CD1c-positive myeloid dendritic cell (primary cell): ENCODE results near the gene MRPL27.

ENCODE experiments used
- DNase-seq: peaks from one replicate; pipeline ENCODE4 v3.0.0-alpha.2; 2016; ENCODE audit errors: extremely low spot score

MRPL27 gene

DNA sequence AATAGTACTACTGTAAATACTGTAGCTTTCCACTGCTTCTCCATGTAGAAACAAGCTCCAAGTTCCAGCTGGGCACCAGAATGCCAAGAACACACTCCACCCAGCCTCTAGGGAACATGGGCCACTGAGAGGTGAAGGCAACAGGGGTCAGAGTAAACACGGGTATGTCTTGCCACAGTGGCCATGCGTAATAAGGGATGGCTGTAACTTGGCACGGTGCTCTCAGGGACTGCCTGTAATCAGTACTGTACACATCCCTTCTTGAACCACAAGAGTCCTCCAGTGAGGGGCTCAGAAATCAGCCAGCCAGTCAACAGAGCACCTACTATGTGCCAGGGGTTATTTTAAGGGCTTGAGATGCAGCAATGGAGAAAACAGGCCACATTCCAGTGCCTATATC lies 13.5 kb upstream of the MRPL27 start:
- DNase-seq = no peak

DNA sequence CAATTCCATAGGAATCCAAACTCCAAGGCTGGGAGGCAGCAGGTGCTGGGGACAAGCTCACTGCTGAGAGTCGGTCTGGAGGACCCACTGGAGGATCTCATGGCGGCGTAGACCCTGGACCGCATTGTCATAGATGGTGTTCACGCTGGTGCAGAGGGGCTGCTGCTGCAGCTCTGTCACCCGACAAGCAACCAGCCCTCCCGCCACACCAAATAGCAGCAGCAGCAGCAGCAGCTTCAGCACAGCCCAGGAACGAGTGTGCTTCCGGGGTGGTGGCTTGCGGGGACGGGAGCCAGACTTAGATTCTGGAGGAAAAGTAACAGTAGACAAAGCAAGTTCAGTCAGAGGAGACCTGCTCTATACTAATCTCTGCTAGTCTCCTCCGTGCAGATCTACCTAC lies 9.9 kb upstream of the MRPL27 start:
- no peak for DNase-seq

DNA sequence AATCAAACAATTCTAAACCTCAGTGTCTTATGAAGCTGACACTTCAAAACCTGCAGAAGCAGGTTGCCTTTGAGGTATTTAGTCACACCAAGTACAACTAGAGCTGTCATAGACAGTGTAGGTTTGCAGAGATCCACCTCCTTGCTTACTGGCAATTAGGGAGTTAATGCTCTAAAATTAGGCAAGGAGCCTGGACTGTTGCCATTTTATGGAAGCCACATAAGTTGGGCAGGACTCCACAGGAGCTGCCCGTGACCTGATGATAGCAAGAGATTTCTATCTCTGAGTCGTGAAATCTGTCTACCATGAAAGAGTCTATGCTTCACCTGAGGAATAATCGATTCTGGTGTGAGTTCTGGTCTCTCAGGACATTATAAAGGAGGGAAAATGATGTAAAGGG lies 8.9 kb upstream of the MRPL27 start:
- no peak for DNase-seq

DNA sequence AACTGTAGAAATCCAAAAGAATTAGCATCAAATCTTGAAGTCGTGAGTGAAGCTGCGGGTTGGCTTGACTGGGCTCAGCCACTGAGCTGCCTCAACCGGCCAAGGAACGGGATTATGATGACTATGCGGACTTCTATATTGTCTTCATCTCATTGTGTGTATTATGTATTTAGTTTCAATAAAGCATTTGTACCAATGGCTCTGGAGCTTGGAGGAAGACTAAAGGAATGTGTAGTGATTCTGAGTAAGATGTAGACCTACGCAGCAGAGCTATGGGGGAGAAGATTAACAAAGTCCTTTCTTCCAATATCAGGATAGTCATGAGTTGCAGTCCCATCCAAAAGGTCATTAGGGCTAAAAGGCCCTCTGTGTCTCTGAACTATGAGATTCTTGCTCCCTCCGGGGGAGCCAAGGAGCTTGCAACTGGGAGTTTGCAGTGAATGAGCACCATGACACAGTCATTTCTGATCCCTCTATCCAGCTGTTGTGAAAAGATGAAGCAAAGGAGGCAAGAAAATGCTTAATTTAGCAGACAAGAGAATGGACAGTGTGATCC lies 8.4 kb upstream of the MRPL27 start:
- no peak for DNase-seq

DNA sequence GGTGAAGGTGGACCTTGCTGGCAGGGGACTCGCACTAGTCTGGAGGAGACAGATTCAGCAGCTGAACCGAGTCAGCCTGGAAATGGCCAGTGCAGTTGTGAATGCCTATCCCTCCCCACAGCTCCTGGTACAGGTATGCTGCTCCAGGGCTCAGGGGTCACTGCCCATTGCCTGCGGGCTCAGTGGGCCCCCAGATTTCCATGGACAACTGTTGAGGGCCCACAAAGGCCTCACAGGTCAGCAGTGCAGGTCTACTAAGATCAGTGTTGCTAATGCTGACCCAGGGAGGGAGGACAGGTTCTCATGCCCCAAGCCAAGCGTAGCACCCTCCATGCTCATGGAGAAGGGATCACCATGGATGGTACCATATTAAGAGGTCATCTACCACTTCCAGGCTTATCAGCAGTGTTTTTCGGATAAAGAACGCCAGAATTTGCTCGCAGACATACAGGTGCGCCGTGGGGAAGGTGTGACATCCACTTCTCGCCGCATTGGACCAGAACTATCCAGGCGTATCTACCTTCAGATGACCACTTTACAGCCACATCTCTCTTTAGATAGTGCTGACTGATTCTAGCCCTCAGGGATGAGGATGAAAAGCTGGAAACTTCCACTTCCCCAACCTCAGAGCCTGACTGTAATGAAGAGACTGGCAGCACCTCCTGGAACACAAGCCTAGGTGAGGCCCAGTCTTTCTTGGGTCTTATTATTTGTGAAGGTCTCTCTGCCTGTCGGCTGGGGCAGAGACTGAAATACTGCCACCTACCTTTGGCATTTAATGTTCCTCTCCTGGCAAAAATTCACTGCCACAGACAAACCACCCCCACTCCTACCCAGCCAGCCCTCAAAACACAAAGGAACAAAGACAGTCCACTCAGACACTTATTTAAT lies 7.6 kb upstream of the MRPL27 start:
- no peak for DNase-seq

DNA sequence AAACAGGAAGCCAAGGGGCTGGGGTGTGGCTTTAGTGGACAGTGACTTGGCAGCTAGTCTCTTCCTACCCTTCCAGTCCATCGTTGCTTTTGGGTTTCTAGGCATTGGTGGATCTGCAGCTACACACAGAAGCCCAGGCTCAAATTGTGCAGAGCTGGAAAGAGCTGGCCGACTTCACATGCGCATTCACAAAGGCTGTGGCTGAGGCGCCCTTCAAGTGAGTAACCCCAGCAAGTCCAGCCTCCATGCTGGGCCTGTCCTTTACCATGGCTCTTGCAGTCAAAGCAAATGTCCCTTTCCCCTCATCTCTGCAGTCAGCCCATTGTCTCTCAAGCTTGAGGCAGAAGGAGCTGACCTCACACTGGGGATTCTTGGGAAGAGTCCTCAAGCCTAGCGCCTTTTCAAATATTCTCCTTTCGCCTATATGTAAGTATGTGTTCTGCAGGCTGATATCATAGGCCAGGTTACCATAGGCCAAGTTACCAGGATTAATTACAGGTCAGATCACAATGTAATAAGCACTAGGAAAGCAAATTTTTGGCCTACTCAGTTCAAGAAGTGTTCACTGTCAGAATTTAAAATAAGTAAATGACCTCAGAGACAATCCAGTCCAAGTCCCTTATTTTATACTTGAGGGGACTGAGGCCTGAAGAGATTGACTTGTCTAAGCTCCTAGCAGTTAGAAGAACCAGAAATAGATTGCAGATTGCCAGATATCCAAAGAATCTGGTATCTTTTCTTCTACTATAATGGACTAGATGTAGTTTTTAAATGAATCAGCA lies 6.6 kb upstream of the MRPL27 start:
- no peak for DNase-seq

DNA sequence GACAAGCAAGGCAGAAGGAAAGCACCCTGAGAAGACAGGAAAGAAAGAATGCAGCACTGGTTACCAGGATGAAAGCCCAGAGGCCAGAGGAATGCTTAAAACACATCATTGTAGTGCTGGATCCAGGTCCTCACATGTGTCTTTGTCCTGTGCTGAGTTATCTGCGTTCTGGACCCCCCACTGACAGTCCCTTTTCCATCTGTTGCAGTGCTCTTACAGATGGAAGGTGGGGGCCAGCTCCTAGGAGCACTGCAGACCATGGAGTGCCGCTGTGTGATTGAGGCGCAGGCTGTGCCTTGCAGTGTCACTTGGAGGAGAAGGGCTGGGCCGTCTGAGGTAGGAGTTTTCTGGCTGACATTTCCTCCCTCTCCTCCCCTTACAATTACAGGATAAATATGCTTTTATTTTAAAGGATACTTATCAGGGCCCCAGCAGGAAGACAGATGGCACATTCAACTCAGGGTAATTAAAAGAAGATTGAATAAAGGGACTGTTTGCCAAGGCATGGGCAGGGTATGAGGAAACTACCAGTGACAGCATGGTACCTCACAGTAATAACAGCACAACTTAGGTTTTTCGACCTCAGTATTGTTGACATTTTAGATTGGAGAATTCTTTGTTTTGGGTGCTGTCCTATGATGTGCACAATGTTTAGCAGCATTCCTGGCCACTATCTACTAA lies 3.0 kb upstream of the MRPL27 start:
- no peak for DNase-seq

DNA sequence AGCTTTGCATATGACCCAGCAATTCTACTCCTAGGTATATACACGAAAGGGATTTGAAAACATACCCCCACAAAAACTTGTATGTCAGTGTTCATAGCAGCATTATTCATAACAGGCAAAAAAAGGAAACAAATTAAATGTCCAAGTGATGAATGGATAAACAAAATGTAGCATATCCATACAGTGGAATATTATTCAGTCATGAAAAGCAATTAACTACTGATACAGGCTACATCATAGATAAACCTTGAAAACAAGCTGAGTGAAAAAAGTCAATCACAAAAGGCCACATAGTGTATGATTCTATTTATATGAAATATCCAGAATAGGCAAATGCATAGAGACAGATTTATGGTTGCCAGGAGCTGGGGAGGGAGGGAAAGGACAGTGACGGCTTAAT lies 721 bp upstream of the MRPL27 start:
- no peak for DNase-seq

DNA sequence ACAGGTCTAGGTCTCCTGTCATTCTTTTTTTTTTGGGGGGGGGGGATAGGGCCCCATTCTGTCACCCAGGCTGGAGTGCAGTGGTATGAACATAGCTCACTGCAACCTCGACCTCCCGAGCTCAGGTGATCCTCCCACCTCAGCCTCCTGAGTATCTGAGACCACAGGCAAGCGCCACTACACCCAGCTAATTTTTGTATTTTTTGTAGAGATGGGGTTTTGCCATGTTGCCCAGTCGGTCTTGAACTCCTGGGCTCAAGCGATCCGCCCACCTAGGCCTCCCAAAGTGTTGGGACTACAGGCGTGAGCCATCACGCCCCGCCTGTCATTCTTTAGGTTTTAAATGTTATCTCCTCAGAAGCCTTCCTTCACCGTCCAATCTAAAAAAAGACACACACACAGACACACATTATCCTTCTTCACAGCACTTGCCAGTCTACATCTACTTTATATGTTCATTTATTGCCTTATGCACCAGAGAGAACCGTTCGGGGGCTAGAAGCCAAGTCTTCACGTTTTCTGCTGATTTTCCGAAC lies 694 bp downstream of the MRPL27 start:
- no peak for DNase-seq

DNA sequence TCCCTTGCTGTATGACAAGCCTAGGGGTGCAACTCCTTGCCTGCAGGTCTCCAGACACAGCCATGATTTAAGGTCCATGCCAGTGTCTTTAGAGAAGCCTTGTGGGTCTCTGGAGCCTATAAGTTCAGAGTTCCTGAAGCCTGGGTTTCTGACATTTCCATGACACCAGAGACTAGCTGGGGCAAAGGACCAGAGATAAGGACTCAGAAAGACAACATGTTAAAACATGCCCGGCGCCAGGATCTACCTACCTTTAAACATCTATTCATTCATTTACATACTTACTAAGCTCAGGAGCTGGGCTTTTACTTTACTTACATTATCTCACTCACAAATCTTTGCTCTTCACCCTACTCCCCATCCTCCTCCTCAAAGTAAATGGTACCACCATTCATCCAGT lies 1.5 kb downstream of the MRPL27 start:
- no peak for DNase-seq

DNA sequence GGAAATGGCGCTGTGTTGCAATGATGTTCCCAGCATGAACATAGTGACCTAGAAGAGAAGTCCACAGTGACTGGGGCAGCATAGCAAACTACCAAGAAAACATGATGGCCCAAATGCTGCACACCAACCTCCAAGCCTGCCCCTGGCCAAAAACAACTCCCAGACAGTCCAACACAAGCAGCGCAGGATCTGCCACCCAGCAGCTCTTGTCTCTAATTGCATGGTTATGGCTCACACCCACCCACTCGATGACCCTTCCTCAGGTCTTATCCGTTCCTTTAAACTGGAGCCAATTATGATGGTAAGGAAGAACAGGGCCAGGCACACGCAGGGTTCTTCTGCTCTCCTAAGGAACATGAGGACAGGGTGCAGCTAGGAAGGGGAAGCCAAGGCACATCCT lies 2.9 kb downstream of the MRPL27 start:
- DNase-seq = no peak

DNA sequence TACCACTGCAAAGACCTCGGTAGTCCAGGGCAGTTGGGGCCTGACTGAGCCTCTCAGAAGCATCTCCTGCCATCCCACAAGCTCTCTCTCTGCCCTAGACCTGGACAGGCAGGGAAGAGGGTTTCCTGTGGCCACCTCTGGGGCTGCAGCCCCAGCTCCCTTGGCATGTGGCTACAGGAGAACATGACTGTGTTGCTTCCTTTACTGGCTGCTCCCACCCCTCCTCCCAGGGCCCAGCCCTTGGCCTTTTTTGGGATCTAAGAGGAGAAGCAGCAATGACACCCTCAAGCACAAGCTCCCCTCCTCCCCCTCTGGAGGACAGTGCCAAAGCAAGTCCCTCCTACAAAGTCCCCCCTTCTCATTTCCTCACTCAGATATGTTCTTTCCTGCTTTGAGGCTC lies 5.6 kb downstream of the MRPL27 start:
- no peak for DNase-seq

DNA sequence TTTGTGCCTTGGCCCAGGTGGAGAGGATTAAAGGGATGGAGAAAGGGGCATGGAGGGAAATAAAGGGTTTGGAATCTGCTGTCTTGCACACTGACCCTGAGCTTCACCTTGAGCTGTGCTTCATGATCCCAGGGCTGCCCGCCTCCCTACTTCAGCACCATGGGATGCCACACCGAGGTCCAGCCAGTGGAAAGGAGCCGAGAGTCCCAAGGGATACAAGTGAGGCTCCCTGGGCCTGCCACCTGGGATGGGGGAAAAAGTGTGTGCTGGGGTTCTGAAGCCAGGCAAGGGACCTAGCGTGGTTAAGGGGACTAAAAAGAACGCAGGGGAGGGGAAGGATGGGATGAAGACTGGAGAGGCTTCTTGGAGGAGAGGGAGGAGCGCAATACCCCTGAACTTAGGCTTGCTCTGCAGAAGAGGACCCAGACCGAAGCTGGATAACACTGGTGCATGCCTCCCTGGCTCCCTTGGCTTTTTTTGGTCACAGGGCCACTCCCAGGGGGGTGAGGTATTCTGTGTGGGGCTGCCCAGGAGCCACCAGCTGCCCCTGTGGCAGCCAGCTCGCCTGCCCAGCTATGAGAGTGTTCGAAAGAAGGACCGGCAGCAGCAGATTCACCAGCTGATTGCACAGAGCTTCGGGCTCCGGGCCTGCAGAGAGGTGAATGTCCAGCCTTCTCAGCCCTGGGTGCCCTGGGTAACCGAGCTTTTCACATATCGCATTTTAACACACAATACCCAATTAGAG lies 7.2 kb downstream of the MRPL27 start:
- DNase-seq = no peak

DNA sequence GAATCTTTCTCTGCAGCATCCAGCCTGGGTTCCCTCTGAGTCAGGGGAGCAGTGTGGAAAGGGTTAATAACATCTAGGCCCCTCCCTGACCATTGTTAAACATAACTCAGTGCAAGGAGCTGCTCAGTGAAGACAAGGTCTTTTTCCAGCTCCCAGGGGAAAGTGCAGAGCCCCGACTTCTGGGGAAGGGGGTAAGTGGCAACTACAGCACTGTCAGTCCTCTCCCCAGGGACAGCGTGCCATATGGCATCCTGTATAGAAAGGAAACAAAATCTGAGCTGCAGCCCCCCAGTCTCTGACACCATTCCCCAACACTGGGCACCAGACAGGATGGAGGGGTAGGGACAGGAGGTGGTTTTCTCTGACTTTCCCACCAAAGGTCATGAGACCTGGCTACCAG lies 7.8 kb downstream of the MRPL27 start:
- DNase-seq = no peak

DNA sequence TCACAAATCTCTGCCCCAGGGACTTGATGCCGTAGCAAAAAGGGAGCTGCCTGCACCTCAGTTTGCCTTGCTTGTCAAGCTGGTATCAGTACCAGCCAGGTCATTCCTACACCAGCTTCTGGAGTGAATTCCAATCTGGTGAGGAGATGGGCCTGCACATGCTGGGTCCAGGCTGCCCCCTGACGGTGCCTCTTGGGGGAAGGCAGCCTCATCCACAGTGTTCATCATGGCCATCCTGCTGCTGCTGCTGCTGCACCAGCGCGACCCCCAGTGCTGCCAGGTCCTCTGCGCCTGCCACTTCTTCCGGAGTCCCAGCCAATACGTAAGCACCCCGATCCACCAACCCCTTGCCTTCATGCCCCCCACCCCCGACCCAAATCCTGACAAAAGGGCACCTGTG lies 8.3 kb downstream of the MRPL27 start:
- DNase-seq = no peak

DNA sequence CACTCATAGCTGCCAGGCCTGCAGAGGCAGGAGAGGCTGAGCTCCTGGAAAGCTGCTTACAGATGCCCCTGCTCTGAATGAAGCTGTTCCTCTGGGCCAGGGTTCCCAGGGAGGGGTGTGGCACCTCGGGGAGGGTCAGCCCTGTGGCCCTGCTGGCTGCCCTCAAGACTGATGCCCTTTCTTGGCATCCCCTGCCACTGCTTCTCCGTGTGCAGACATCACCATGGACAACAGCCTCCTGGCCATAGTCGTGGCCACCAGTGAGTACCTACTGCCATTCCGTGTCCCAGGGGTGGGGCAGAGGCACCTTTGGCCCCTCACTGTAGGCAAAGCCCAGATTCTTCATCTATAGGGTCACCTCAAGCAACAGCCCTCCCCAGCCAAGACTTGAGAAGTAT lies 8.9 kb downstream of the MRPL27 start:
- DNase-seq = no peak

DNA sequence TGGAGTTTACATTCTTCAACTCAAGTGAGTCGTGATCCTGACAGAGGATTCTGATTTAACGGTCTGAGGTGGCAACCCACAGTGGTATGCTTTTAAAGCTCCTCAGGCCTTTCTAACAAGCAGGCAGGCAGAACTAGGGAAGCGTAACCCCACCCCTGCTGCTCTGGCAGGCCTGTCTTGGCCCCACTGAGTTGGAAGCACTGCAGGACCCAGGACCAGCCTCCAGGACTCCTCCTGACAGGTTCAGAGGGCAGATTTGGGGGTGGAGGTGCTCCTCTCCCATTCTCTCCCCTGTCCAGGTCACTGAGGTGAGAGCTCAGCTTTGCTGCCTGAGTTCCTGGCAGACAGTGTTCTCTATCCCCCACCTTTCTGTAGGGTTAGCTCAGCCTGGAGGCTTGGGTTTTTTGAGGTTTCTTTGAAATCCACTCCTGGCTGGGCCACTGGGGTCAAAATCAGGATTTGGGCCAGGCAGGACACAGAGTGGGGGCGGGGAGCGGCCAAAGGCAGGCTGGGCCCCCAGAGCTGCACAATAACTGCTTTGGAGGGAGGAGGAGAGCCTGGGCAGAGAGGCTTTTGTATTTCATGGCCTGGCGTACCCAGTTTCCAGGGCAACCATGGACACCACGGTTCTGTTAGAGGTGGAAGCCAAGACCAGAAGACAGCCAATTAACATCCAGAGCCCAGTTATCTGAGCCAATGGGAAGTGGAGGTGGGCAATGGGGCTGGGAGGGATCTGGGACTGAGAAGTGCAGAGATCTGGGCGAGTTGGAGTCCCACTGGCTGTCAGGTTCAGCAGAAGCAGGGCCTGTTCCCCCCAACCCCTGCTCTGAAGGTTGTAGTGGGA lies 9.5 kb downstream of the MRPL27 start:
- DNase-seq = no peak

DNA sequence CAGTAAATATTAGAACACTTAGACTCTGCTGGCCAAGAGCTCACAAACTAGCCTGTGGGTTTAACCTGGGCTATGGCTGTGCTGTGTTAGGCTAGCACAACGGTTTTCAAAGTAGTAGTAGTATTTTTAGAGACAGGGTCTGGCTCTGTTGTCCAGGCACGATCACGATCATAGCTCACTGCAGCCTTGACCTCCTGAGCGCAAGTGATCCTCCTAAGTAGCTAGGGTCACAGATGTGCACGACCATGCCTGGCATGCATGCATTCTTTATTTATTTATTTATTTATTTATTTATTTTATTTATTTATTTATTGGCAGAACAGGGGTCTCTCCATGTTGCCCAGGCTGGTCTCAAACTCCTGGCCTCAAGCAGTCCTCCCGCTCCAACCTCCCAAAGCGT lies 10.3 kb downstream of the MRPL27 start:
- DNase-seq = no peak

DNA sequence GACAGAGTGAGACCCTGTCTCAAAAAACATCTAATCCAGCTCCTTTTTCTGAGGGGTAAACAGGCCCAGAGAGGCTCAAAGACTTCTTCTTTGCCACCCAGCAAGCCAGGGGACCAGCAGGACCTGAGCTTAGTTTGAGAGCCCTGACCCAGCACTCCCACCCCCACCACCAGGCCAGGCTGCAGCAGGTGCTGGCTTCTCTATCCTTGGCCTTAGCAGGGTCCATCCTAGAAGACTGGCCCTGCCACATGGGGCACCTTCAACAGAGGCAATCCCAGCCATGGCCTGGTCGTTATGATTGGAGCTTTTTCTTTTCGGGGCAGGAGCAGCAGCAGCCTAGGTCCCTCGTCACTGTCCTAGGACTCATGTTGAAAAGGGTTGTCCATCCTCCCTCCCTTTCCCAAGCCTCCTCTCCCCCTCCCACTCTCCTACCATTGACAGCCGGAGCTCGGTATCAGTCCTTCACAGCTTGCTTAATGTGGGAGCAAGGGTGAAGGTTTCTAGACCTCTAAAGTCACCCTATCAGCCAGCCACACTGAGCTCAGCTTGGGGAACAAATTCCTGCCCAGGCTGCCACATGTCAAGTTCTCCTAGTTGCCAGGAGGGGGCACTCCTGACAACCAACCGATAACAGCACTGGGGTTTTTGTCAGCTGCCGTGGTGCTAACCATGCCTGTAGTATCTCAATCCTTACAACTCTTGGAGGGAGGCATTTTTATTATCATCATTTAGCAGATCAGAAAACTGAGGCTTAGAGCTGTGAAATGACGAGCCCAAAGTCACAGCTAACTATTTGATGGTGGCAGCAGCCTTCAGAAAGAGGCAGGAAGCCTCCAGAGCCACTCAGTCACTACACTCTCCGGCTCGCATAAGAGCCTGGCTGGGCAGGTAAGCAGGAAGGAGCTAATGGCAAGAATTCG lies 11.2 kb downstream of the MRPL27 start:
- peak; percentile 63 for DNase-seq
